ENCODE results near the gene C1orf94. TPM values are rescaled to one million over a fixed set of nuclear protein-coding genes. Genes with fewer than 3 reads are reported as not detected.

C1orf94 gene, protein sequence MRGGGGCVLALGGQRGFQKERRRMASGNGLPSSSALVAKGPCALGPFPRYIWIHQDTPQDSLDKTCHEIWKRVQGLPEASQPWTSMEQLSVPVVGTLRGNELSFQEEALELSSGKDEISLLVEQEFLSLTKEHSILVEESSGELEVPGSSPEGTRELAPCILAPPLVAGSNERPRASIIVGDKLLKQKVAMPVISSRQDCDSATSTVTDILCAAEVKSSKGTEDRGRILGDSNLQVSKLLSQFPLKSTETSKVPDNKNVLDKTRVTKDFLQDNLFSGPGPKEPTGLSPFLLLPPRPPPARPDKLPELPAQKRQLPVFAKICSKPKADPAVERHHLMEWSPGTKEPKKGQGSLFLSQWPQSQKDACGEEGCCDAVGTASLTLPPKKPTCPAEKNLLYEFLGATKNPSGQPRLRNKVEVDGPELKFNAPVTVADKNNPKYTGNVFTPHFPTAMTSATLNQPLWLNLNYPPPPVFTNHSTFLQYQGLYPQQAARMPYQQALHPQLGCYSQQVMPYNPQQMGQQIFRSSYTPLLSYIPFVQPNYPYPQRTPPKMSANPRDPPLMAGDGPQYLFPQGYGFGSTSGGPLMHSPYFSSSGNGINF
- total RNA-seq (not detected), polyA plus RNA-seq (not detected)
- long read RNA-seq, donor 1, result 0 reads
- long read RNA-seq, donor 2, result 0 reads
- long read RNA-seq, donor 3, result 0 reads

DNA sequence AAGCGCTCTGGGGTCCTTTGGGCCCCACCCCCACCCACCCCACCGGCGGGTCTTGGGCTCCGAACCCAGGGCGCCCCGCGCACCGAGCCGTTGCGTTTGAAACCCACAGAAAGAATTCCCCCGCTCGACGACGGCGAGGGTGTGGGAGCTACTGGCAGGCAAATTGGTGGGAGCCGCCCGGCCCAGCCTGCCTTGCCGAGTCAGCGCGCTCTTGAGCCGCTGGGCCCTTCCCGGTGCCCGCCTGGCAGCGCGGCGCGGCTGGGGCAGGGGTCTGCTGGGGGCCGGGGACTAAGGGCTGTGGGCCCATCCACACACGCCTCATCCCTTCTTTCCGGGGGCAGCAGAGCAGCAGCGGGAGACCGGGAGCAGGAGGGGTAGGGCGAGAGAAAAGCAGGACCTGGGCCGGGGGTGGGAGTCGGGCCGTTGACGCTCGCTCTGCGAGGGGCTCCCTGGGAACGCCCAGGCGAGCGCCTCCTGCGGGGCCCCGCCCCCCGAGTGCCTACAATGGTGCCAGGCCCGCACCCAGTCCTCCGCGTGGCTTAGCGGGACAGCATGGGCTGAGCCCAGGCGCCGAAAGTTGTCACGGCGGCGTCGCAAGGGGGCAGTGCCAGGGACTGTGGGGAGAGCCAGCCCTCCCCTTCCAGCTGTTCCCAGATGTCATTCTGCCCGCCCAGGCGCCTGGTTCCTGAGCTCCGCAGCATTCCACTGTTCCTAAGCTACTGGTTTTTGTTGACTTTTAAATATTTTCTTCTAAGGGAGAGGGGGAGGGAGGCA lies at the start of gene C1orf94:
TSS of gene C1orf94 (plus strand) at position 78 of the 774 bp plus-strand sequence. CDS start 883 bp downstream, outside the sequence.
- intact Hi-C loops (cut with DNase I), result no loop called here
- 3 to 6% (median 4%) methylated on average over 21 to 58 of the region's 58 CpGs for WGBS, 4 donors
- TF ChIP-seq, protein P1, sequence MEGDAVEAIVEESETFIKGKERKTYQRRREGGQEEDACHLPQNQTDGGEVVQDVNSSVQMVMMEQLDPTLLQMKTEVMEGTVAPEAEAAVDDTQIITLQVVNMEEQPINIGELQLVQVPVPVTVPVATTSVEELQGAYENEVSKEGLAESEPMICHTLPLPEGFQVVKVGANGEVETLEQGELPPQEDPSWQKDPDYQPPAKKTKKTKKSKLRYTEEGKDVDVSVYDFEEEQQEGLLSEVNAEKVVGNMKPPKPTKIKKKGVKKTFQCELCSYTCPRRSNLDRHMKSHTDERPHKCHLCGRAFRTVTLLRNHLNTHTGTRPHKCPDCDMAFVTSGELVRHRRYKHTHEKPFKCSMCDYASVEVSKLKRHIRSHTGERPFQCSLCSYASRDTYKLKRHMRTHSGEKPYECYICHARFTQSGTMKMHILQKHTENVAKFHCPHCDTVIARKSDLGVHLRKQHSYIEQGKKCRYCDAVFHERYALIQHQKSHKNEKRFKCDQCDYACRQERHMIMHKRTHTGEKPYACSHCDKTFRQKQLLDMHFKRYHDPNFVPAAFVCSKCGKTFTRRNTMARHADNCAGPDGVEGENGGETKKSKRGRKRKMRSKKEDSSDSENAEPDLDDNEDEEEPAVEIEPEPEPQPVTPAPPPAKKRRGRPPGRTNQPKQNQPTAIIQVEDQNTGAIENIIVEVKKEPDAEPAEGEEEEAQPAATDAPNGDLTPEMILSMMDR (IDR thresholded peaks at IDR 0.05), result no peak
- no peak for TF ChIP-seq POLR2A (IDR thresholded peaks at IDR 0.05)
- Histone ChIP-seq H3K27me3 (peaks cover 14 to 84% (median 64%) of the 10 kb centered on the region in 9 donors), H3K4me1 (peaks cover 0 to 9% (median 0%) of the 10 kb centered on the region in 12 donors), H3K36me3 (no peaks in the 10 kb centered on the region), H3K9me3 (no peaks in the 10 kb centered on the region), H3K27ac (no peak within 1 kb of the TSS), H3K4me3 (peak within 1 kb of the TSS in 1 of 12 donors; percentile 1)
- DNase-seq (no peak), ATAC-seq (peak in 2 of 4 donors; percentile 31 to 44)

DNA sequence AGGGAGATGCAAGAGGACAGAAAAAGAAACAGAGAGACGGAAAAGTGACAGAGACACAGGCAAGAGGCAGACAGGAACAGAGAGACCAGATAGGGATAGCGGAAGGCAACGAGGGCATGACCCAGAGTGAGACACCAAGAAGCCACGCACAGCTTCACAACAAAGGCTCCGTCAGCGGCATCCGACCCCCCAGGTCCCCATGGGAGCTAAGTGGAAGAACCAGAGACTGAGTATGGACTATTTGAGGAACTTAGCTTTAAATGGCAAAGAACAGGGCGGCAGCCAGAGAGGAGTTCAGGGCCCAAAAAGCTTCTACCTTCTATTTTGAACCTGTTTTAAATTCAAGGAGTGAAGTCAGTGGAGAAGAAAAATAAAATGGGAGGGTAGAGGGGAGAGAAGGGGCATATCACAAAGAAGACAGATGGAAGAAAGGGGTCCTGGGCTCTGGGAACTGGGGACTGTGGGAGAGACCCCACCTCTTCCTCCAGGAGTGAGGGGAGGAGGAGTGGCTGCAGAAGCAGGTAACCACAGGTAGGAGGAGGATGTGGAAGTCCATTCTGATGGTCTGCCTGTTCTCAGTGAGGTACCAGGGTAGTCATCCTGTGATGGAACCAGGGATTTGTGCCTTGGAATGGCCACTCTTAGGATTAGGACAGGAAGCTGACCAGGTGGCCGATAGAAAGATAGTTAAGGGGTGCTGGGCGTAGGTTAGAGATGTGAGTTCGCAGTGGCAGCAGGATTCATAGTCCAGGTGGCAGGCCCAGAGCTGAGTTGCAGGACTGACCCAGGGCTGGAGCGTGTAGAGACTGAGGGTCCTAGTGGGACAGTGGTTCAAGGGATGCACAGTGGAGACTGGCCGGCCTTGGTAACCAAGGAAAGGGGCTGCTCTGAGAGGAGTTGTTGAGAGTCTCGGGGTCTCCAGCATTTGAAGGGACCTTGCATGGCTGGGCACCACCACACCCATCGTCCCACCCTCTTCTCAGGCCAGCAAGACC lies 49.4 kb upstream of the C1orf94 start:
- H3K27ac ChIP-seq, result no peak overlapping the region
- 60 to 69% (median 66%) methylated on average over 15 of the region's 15 CpGs for WGBS, 4 donors
- no peaks in the 10 kb centered on the region for H3K4me1 ChIP-seq
- ATAC-seq (no peak), DNase-seq (no peak)
- intact Hi-C loops (cut with DNase I), result no loop called here
- H3K4me3 ChIP-seq, result no peak overlapping the region
- no peaks in the 10 kb centered on the region for H3K9me3 ChIP-seq
- H3K27me3 ChIP-seq, result peaks cover 0 to 20% (median 0%) of the 10 kb centered on the region in 9 donors
- H3K36me3 ChIP-seq, result no peaks in the 10 kb centered on the region
- no peak for TF ChIP-seq POLR2A (IDR thresholded peaks at IDR 0.05)

DNA sequence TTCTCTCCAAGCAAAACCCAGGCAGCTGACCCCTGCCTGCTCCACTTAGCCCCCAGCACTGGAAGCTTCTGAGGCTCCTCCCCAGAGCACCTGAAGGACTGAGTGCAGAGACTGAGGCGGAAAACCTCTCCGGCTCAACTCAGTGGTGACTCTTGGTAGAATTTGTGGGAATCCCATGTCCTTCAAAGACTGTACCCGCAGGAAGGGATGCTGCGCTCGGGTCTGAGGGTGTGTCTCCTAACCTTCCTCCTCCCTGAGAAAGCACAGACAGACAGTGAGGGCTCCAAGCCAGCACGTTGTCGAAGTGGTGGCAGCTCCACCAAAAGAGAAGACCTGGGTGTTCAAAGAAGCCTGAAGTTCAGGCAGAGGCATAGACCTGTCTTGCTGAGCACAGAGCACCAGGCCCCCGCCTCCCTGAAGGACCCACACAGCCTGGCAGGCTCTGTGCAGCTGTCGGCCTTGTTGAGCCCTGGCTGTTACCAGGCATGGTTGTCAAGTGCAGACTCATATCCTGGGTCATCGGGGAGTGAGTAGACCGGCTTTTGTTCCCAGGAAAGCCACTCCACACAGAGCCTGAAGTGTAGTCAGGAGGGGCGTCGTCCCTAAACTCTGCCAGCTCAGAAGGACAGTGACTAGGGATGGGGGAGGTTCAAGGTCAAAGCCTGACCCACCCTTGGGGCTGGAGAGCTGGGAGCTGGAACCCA lies 48.4 kb upstream of the C1orf94 start:
- no peak for ATAC-seq
- Histone ChIP-seq H3K36me3 (no peaks in the 10 kb centered on the region), H3K9me3 (no peaks in the 10 kb centered on the region), H3K4me1 (no peaks in the 10 kb centered on the region), H3K27ac (no peak overlapping the region), H3K27me3 (peaks cover 0 to 17% (median 0%) of the 10 kb centered on the region in 9 donors), H3K4me3 (no peak overlapping the region)
- TF ChIP-seq, protein P1 (IDR thresholded peaks at IDR 0.05), result no peak
- TF ChIP-seq POLR2A (IDR thresholded peaks at IDR 0.05), result no peak
- intact Hi-C loops (cut with DNase I), result no loop called here
- DNase-seq, result no peak
- WGBS, 4 donors, result 85 to 86% (median 86%) methylated on average over 13 of the region's 13 CpGs
